Measurements from ENCODE around the gene CENPVL1.

DNA sequence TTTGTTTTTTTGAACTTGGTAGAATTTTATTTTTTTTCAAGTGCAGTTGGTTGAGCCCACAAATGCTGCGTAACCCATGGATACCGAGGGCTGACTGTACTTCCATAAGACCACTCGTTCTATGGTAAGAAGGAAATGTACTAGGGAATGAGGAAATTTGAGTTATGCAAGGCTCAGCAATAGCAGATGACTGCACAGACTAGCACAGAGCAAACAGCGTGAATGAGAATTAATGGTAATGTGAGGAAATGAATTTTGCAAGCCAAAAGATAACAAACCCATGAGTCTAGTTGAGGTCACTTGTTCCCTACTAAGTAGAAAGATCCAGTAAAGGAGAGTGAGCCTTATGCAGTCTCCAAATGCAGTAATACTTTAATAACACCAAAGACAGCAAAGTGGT is 50.3 kb downstream of the CENPVL1 start:
- no peak for TF ChIP-seq BHLHE40 (IDR thresholded peaks at IDR 0.05; ENCODE audit: borderline replicate concordance)
- TF ChIP-seq ARNT (IDR thresholded peaks at IDR 0.05): no peak
- no peak for TF ChIP-seq ELF4 (IDR thresholded peaks at IDR 0.05)
- no peak for TF ChIP-seq LEF1 (IDR thresholded peaks at IDR 0.05; ENCODE audit: borderline replicate concordance)
- no peak for TF ChIP-seq FOXM1 (IDR thresholded peaks at IDR 0.05; ENCODE audit: borderline replicate concordance)
- TF ChIP-seq SP1 (IDR thresholded peaks at IDR 0.05): no peak
- TF ChIP-seq, protein P1, sequence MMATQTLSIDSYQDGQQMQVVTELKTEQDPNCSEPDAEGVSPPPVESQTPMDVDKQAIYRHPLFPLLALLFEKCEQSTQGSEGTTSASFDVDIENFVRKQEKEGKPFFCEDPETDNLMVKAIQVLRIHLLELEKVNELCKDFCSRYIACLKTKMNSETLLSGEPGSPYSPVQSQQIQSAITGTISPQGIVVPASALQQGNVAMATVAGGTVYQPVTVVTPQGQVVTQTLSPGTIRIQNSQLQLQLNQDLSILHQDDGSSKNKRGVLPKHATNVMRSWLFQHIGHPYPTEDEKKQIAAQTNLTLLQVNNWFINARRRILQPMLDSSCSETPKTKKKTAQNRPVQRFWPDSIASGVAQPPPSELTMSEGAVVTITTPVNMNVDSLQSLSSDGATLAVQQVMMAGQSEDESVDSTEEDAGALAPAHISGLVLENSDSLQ (IDR thresholded peaks at IDR 0.05): no peak
- TF ChIP-seq FOXA1 (IDR thresholded peaks at IDR 0.05): no peak

All from HEK293T (cell line).